Muscle of leg (tissue), 9 donors: Measurements from ENCODE around the gene TMEM86B. TPM values are rescaled to one million over a fixed set of nuclear protein-coding genes. Genes with fewer than 3 reads are reported as not detected.

Source experiments
- polyA plus RNA-seq, 8 donors: library from polyadenylated mRNA; unstranded; fragments of 120-200 nt; gene quantifications; one replicate each; pipeline versions ENCODE4 v1.2.1 to v1.2.3, GENCODE V29; 2013; ENCODE audit warnings: inconsistent platforms in 1 of 8, low replicate concordance in 1 of 8; ENCODE audit not compliant: insufficient read length in 8 of 8, insufficient read depth in 1 of 8
- total RNA-seq: library from RNA; stranded (reverse); fragments of 120-200 nt; gene quantifications from one replicate; pipeline ENCODE4 v1.2.4, GENCODE V29; 2013

The TMEM86B gene
- total and polyA plus RNA-seq, 9 donors = 1.1 to 4.8 (median 2.7) TPM

Other genes with a start within 250 kb of the TMEM86B start
- gene GP6, start 190.5 kb downstream of the TMEM86B start, total RNA-seq = 0.09 TPM
- gene GP6, start 190.5 kb downstream of the TMEM86B start, polyA plus RNA-seq = under 1 TPM in 7 of 8 donors, not detected in 1; 0.10 to 0.56 (median 0.20) TPM
- 11.5 TPM for gene RDH13, start 165.6 kb downstream of the TMEM86B start, total RNA-seq
- gene RDH13, start 165.6 kb downstream of the TMEM86B start, polyA plus RNA-seq = 10 to 100 TPM in 7 of 8 donors, 1 to 10 TPM in 1; 7.2 to 16.7 (median 12.1) TPM
- gene EPS8L1, start 152.9 kb downstream of the TMEM86B start, total RNA-seq = 2.3 TPM
- gene EPS8L1, start 152.9 kb downstream of the TMEM86B start, polyA plus RNA-seq = 1 to 10 TPM; 2.0 to 8.4 (median 4.2) TPM
- gene PPP1R12C, start 111.1 kb downstream of the TMEM86B start, total RNA-seq = 59.9 TPM
- gene PPP1R12C, start 111.1 kb downstream of the TMEM86B start, polyA plus RNA-seq = 100 to 1,000 TPM in 3 of 8 donors, 10 to 100 TPM in 5; 59.4 to 106 (median 92.8) TPM
- gene TNNT1, start 79.6 kb downstream of the TMEM86B start, total RNA-seq = 387 TPM
- gene TNNT1, start 79.6 kb downstream of the TMEM86B start, polyA plus RNA-seq = 1,000 to 10,000 TPM in 2 of 8 donors, 100 to 1,000 TPM in 6; 448 to 1,171 (median 607) TPM
- gene TNNI3, start 71.0 kb downstream of the TMEM86B start, total RNA-seq = 0.80 TPM
- 1 to 10 TPM; 1.1 to 3.1 (median 1.5) TPM for gene TNNI3, start 71.0 kb downstream of the TMEM86B start, polyA plus RNA-seq
- 0.13 TPM for gene DNAAF3, start 62.1 kb downstream of the TMEM86B start, total RNA-seq
- 1 to 10 TPM in 1 of 8 donors, under 1 TPM in 7; 0.15 to 1.1 (median 0.38) TPM for gene DNAAF3, start 62.1 kb downstream of the TMEM86B start, polyA plus RNA-seq
- gene SYT5, start 48.5 kb downstream of the TMEM86B start, total RNA-seq = not detected
- 1 to 10 TPM in 1 of 8 donors, under 1 TPM in 4, not detected in 3; 0.07 to 2.0 (median 0.08) TPM for gene SYT5, start 48.5 kb downstream of the TMEM86B start, polyA plus RNA-seq
- gene PTPRH, start 19.3 kb downstream of the TMEM86B start, total RNA-seq = 0.58 TPM
- gene PTPRH, start 19.3 kb downstream of the TMEM86B start, polyA plus RNA-seq = 1 to 10 TPM in 1 of 8 donors, under 1 TPM in 7; 0.14 to 2.1 (median 0.24) TPM
- gene PPP6R1, start 30.3 kb upstream of the TMEM86B start, total RNA-seq = 12.5 TPM
- 10 to 100 TPM; 26.3 to 37.2 (median 32.3) TPM for gene PPP6R1, start 30.3 kb upstream of the TMEM86B start, polyA plus RNA-seq
- 14.5 TPM for gene HSPBP1, start 51.3 kb upstream of the TMEM86B start, total RNA-seq
- 10 to 100 TPM; 26.2 to 34.9 (median 30.6) TPM for gene HSPBP1, start 51.3 kb upstream of the TMEM86B start, polyA plus RNA-seq
- gene BRSK1, start 55.2 kb upstream of the TMEM86B start, total RNA-seq = 5.4 TPM
- gene BRSK1, start 55.2 kb upstream of the TMEM86B start, polyA plus RNA-seq = 10 to 100 TPM in 5 of 8 donors, 1 to 10 TPM in 3; 7.4 to 13.7 (median 10.6) TPM
- 0.53 TPM for gene TMEM150B, start 96.6 kb upstream of the TMEM86B start, total RNA-seq
- 1 to 10 TPM in 3 of 8 donors, under 1 TPM in 5; 0.36 to 3.8 (median 0.87) TPM for gene TMEM150B, start 96.6 kb upstream of the TMEM86B start, polyA plus RNA-seq
- 16.9 TPM for gene KMT5C, start 111.1 kb upstream of the TMEM86B start, total RNA-seq
- gene KMT5C, start 111.1 kb upstream of the TMEM86B start, polyA plus RNA-seq = 10 to 100 TPM; 13.4 to 34.1 (median 24.7) TPM
- not detected for gene COX6B2, start 126.0 kb upstream of the TMEM86B start, total RNA-seq
- 1 to 10 TPM in 1 of 8 donors, under 1 TPM in 5, not detected in 2; 0.09 to 2.4 (median 0.23) TPM for gene COX6B2, start 126.0 kb upstream of the TMEM86B start, polyA plus RNA-seq
- gene GARIN5B, start 134.5 kb upstream of the TMEM86B start, total RNA-seq = not detected
- not detected for gene GARIN5B, start 134.5 kb upstream of the TMEM86B start, polyA plus RNA-seq
- gene IL11, start 141.7 kb upstream of the TMEM86B start, total RNA-seq = 0.31 TPM
- gene IL11, start 141.7 kb upstream of the TMEM86B start, polyA plus RNA-seq = under 1 TPM; 0.12 to 0.61 (median 0.40) TPM
- not detected for gene TMEM190, start 148.1 kb upstream of the TMEM86B start, total RNA-seq
- gene TMEM190, start 148.1 kb upstream of the TMEM86B start, polyA plus RNA-seq = under 1 TPM in 1 of 8 donors, not detected in 7; 0.50 TPM
- gene TMEM238, start 155.5 kb upstream of the TMEM86B start, total RNA-seq = 0.18 TPM
- under 1 TPM; 0.14 to 0.49 (median 0.27) TPM for gene TMEM238, start 155.5 kb upstream of the TMEM86B start, polyA plus RNA-seq
- 463 TPM for gene RPL28, start 157.2 kb upstream of the TMEM86B start, total RNA-seq
- gene RPL28, start 157.2 kb upstream of the TMEM86B start, polyA plus RNA-seq = 1,000 to 10,000 TPM; 1,674 to 2,410 (median 1,842) TPM
- gene UBE2S, start 179.0 kb upstream of the TMEM86B start, total RNA-seq = 31.4 TPM
- 10 to 100 TPM; 40.8 to 70.1 (median 60.1) TPM for gene UBE2S, start 179.0 kb upstream of the TMEM86B start, polyA plus RNA-seq
- under 0.01 TPM for gene SHISA7, start 214.5 kb upstream of the TMEM86B start, total RNA-seq
- gene SHISA7, start 214.5 kb upstream of the TMEM86B start, polyA plus RNA-seq = under 1 TPM; 0.08 to 0.32 (median 0.17) TPM
- 35.8 TPM for gene ISOC2, start 232.9 kb upstream of the TMEM86B start, total RNA-seq
- gene ISOC2, start 232.9 kb upstream of the TMEM86B start, polyA plus RNA-seq = 10 to 100 TPM; 31.8 to 39.1 (median 35.1) TPM
- not detected for gene C19orf85, start 236.0 kb upstream of the TMEM86B start, total RNA-seq
- not detected for gene C19orf85, start 236.0 kb upstream of the TMEM86B start, polyA plus RNA-seq
- 1.6 TPM for gene ZNF628, start 247.9 kb upstream of the TMEM86B start, total RNA-seq
- gene ZNF628, start 247.9 kb upstream of the TMEM86B start, polyA plus RNA-seq = 1 to 10 TPM; 2.8 to 5.1 (median 3.8) TPM